CD14-positive monocyte (primary cell): ENCODE measurements around the gene ELMOD2. TPM values are rescaled to one million over a fixed set of nuclear protein-coding genes. Genes with fewer than 3 reads are reported as not detected.
A peak's percentile ranks its signal among the peaks of the same experiment; 100 is the strongest.

Source experiments
- DNase-seq, 3 donors: peaks; one replicate each; pipeline ENCODE4 v3.0.0-alpha.2; 2011 to 2022
- H2AFZ ChIP-seq: 2 replicates; pipeline ENCODE4 v1.6.0; 2012; ENCODE audit warnings: mild to moderate bottlenecking, low read depth, low read length, inconsistent platforms; ENCODE audit not compliant: insufficient read depth, poor library complexity, severe bottlenecking
- H3K27ac ChIP-seq, 2 donors: 1 replicate in 1 of 2; 2 replicates in 1 of 2; pipeline ENCODE4 v1.5.1; 2012 to 2013; ENCODE audit warnings: low read length in 2 of 2, control low read depth in 1 of 2, inconsistent platforms in 1 of 2, low read depth in 1 of 2, mild to moderate bottlenecking in 1 of 2
- H3K27me3 ChIP-seq, 2 donors: one replicate each; pipeline versions ENCODE4 v1.6.0 to v1.6.1; 2011 to 2013; ENCODE audit warnings: low read length in 2 of 2; ENCODE audit not compliant: control insufficient read depth in 2 of 2, insufficient read depth in 2 of 2
- H3K36me3 ChIP-seq, 2 donors: replicated peaks in 1 of 2; 1 replicate in 1 of 2; 2 replicates in 1 of 2; pipeline versions ENCODE4 v1.5.1 to v1.6.1; 2012 to 2013; ENCODE audit warnings: low read length in 2 of 2, control low read depth in 1 of 2, inconsistent platforms in 1 of 2, mild to moderate bottlenecking in 1 of 2; ENCODE audit not compliant: insufficient read depth in 2 of 2, control insufficient read depth in 1 of 2
- H3K4me1 ChIP-seq, 2 donors: 1 replicate in 1 of 2; 2 replicates in 1 of 2; pipeline versions ENCODE4 v1.5.1 to v1.6.1; 2012 to 2013; ENCODE audit warnings: low read length in 2 of 2, control low read depth in 1 of 2, inconsistent platforms in 1 of 2, mild to moderate bottlenecking in 1 of 2, moderate library complexity in 1 of 2; ENCODE audit not compliant: insufficient read depth in 2 of 2, control insufficient read depth in 1 of 2
- H3K4me2 ChIP-seq: replicated peaks from 2 replicates; pipeline ENCODE3; 2012; ENCODE audit warnings: low read length, moderate library complexity, mild to moderate bottlenecking; ENCODE audit not compliant: poor library complexity, severe bottlenecking; ENCODE audit errors: extremely low read depth
- H3K4me3 ChIP-seq, 3 experiments: fragments of 200-600 bp in 1 of 3; sonication (generic) in 1 of 3; replicated peaks in 1 of 3; 1 replicate in 2 of 3; 2 replicates in 1 of 3; pipeline ENCODE4 v1.5.1; 2011 to 2013; ENCODE audit warnings: low read length in 3 of 3, mild to moderate bottlenecking in 3 of 3, control low read depth in 2 of 3, low read depth in 2 of 3, inconsistent platforms in 1 of 3, moderate library complexity in 1 of 3
- H3K79me2 ChIP-seq: 2 replicates; pipeline ENCODE4 v1.6.0; 2012; ENCODE audit warnings: mild to moderate bottlenecking, control low read depth, inconsistent platforms, low read length, moderate library complexity; ENCODE audit not compliant: insufficient read depth
- H3K9ac ChIP-seq: 2 replicates; pipeline ENCODE4 v1.6.0; 2017; ENCODE audit warnings: low read length, mild to moderate bottlenecking; ENCODE audit not compliant: insufficient read depth, poor library complexity, severe bottlenecking
- H3K9me3 ChIP-seq, 2 donors: replicated peaks in 1 of 2; 1 replicate in 1 of 2; 2 replicates in 1 of 2; pipeline versions ENCODE4 v1.5.1 to v1.6.1; 2012 to 2013; ENCODE audit warnings: low read length in 2 of 2, control low read depth in 1 of 2; ENCODE audit not compliant: control insufficient read depth in 1 of 2, insufficient read depth in 1 of 2
- H4K20me1 ChIP-seq: 2 replicates; pipeline ENCODE4 v1.6.0; 2012; ENCODE audit warnings: mild to moderate bottlenecking, low read length, control low read depth, moderate library complexity; ENCODE audit not compliant: insufficient read depth
- H3K27ac Mint-ChIP-seq, 7 donors: one replicate each; pipeline ENCODE4 v1.8.0; 2020; ENCODE audit warnings: mild to moderate bottlenecking in 7 of 7, mixed read lengths in 7 of 7, moderate library complexity in 6 of 7, inconsistent platforms in 2 of 7
- H3K27me3 Mint-ChIP-seq, 3 donors: one replicate each; pipeline ENCODE4 v1.8.0; 2021 to 2022; ENCODE audit warnings: low read depth in 3 of 3, mild to moderate bottlenecking in 3 of 3, mixed read lengths in 3 of 3, moderate library complexity in 3 of 3, inconsistent platforms in 1 of 3
- H3K36me3 Mint-ChIP-seq, 2 donors: one replicate each; pipeline ENCODE4 v1.8.0; 2020; ENCODE audit warnings: mixed read lengths in 2 of 2, inconsistent platforms in 1 of 2, mild to moderate bottlenecking in 1 of 2
- H3K4me1 Mint-ChIP-seq: one replicate; pipeline ENCODE4 v1.8.0; 2020; ENCODE audit warnings: mild to moderate bottlenecking, mixed read lengths
- H3K4me3 Mint-ChIP-seq, 2 donors: one replicate each; pipeline ENCODE4 v1.8.0; 2020; ENCODE audit warnings: mild to moderate bottlenecking in 2 of 2, mixed read lengths in 2 of 2, moderate library complexity in 1 of 2
- H3K9me3 Mint-ChIP-seq, 7 donors: one replicate each; pipeline ENCODE4 v1.8.0; 2020 to 2022; ENCODE audit warnings: mixed read lengths in 7 of 7, mild to moderate bottlenecking in 6 of 7, moderate library complexity in 6 of 7, inconsistent platforms in 2 of 7
- WGBS: methylation state at CpG from one replicate; pipeline ENCODE4 v1.1.5; 2013; ENCODE audit warnings: missing lambda C conversion rate; ENCODE audit not compliant: insufficient coverage; 5-methylcytosine and 5-hydroxymethylcytosine counted together
- intact Hi-C, 2 donors: fragments of 100-400 bp; cut with micrococcal nuclease; formaldehyde crosslinking; loops; one replicate each; pipeline versions ENCODE4 v1.15.0 to v1.15.1; 2023
- polyA plus RNA-seq, 3 donors: library from polyadenylated mRNA; depleted of rRNA in 1 of 3; unstranded in 2 of 3; stranded (reverse) in 1 of 3; fragments of 300-500 nt in 2 of 3; fragments of >200 nt in 1 of 3; fragmentation: Illumina TruSeq in 2 of 3; gene quantifications; 1 replicate in 2 of 3; 2 replicates in 1 of 3; pipeline ENCODE4 v1.2.3, GENCODE V29; 2012 to 2021
- TF ChIP-seq, protein P1 (sequence below): fragments of 200-600 bp; IDR thresholded peaks from one replicate; pipeline ENCODE4 v1.8.0; 2022; ENCODE audit warnings: antibody characterized with exemption, mild to moderate bottlenecking

The ELMOD2 gene
- polyA plus RNA-seq, 3 donors, result 4.0 to 7.6 (median 4.9) TPM

DNA sequence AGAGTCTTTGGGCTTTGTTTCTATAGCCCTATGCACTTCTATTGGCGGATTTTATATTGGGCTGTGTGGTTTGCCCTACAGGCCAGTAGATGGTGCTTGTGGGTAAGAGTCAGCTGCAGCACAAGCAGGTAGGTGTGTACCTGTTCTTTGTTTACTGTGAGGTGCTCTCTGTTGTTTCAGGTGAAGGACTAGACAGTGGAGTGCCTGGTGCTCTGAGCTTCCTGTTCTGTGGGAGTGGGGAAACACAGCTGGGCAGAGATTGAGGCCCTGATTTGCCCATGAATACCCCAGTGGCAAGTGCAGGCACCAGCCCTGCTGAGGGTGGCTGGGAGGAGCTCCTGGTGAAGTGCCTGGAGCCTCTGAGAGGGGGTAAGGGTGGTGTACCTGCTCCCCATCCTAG, 71.1 kb downstream of the ELMOD2 start:
- WGBS, result 50% methylated on average over 1 of the region's 1 CpG
- TF ChIP-seq, protein P1, sequence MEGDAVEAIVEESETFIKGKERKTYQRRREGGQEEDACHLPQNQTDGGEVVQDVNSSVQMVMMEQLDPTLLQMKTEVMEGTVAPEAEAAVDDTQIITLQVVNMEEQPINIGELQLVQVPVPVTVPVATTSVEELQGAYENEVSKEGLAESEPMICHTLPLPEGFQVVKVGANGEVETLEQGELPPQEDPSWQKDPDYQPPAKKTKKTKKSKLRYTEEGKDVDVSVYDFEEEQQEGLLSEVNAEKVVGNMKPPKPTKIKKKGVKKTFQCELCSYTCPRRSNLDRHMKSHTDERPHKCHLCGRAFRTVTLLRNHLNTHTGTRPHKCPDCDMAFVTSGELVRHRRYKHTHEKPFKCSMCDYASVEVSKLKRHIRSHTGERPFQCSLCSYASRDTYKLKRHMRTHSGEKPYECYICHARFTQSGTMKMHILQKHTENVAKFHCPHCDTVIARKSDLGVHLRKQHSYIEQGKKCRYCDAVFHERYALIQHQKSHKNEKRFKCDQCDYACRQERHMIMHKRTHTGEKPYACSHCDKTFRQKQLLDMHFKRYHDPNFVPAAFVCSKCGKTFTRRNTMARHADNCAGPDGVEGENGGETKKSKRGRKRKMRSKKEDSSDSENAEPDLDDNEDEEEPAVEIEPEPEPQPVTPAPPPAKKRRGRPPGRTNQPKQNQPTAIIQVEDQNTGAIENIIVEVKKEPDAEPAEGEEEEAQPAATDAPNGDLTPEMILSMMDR, result no peak
- Histone ChIP-seq H3K9ac (no peak overlapping the region), H4K20me1 (no peaks in the 10 kb centered on the region), H3K4me2 (no peak overlapping the region), H3K36me3 (no peaks in the 10 kb centered on the region), H3K27me3 (peaks cover 2 to 5% of the 10 kb centered on the region in 2 donors), H3K4me3 (no peak overlapping the region), H3K27ac (no peak overlapping the region), H3K79me2 (no peaks in the 10 kb centered on the region), H3K4me1 (no peaks in the 10 kb centered on the region), H2AFZ (no peak overlapping the region), H3K9me3 (no peaks in the 10 kb centered on the region)
- Mint-ChIP-seq H3K9me3 (peaks cover 2 to 10% (median 8%) of the 10 kb centered on the region in 7 donors), H3K36me3 (no peaks in the 10 kb centered on the region), H3K27me3 (peaks cover 3 to 14% (median 10%) of the 10 kb centered on the region in 3 donors), H3K4me1 (no peaks in the 10 kb centered on the region), H3K27ac (no peak overlapping the region), H3K4me3 (no peak overlapping the region)
- intact Hi-C loops, result no loop called here
- DNase-seq, result no peak

- H3K36me3 ChIP-seq, result no peaks in the 10 kb centered on the region
- H4K20me1 ChIP-seq, result no peaks in the 10 kb centered on the region
- H3K4me3 ChIP-seq, result no peak overlapping the region
- H3K4me2 ChIP-seq, result no peak overlapping the region
- intact Hi-C loops, result no loop called here
- H3K27ac ChIP-seq, result no peak overlapping the region
- H3K9me3 ChIP-seq, result no peaks in the 10 kb centered on the region
- Mint-ChIP-seq H3K27me3 (peaks cover 0 to 5% (median 3%) of the 10 kb centered on the region in 3 donors), H3K36me3 (no peaks in the 10 kb centered on the region), H3K9me3 (peaks cover 0 to 1% (median 0%) of the 10 kb centered on the region in 7 donors), H3K4me3 (no peak overlapping the region), H3K4me1 (no peaks in the 10 kb centered on the region), H3K27ac (peak overlapping the region in 1 of 7 donors; percentile 27)
- H3K27me3 ChIP-seq, result no peaks in the 10 kb centered on the region
- H3K79me2 ChIP-seq, result no peaks in the 10 kb centered on the region
- TF ChIP-seq, protein P1, result no peak
- 92% methylated on average over 8 of the region's 8 CpGs for WGBS
- H3K4me1 ChIP-seq, result no peaks in the 10 kb centered on the region
- H2AFZ ChIP-seq, result no peak overlapping the region
- no peak overlapping the region for H3K9ac ChIP-seq
- DNase-seq, result no peak
Observed at GRCh38 chr4:140600408-140600807, 76.4 kb downstream of the ELMOD2 start.
